NCI-H1092 (cell line): ENCODE data around the gene ACTN1.

Source experiments
- DNase-seq: peaks from one replicate; lab custom pipeline; 2025; lab: John Stamatoyannopoulos, UW

Gene ACTN1

GRCh38 chr14:68916358-68916941 lies 62.7 kb downstream of the ACTN1 start:
- no peak for DNase-seq

- no peak for DNase-seq
Observed at GRCh38 chr14:68913516-68913915, 65.6 kb downstream of the ACTN1 start.

- DNase-seq, result peak; percentile 77
Observed at GRCh38 chr14:68911594-68912227, 67.4 kb downstream of the ACTN1 start.

- DNase-seq, result no peak
Observed at GRCh38 chr14:68910540-68910939, 68.6 kb downstream of the ACTN1 start.

GRCh38 chr14:68908803-68909202 lies 70.3 kb downstream of the ACTN1 start:
- DNase-seq, result no peak

GRCh38 chr14:68908201-68908600 lies 70.9 kb downstream of the ACTN1 start:
- DNase-seq, result no peak

- no peak for DNase-seq
Observed at GRCh38 chr14:68906439-68906838, 72.7 kb downstream of the ACTN1 start.

GRCh38 chr14:68905107-68905895 lies 73.8 kb downstream of the ACTN1 start:
- no peak for DNase-seq

GRCh38 chr14:68902357-68902756 lies 76.7 kb downstream of the ACTN1 start:
- DNase-seq, result no peak

GRCh38 chr14:68899033-68899603 lies 80.0 kb downstream of the ACTN1 start:
- DNase-seq, result no peak

- DNase-seq, result no peak
Observed at GRCh38 chr14:68898248-68899032, 80.7 kb downstream of the ACTN1 start.

- no peak for DNase-seq
Observed at GRCh38 chr14:68897559-68898155, 81.4 kb downstream of the ACTN1 start.

- DNase-seq, result no peak
Observed at GRCh38 chr14:68896132-68896531, 83.0 kb downstream of the ACTN1 start.

GRCh38 chr14:68894802-68895703 lies 84.0 kb downstream of the ACTN1 start:
- DNase-seq, result no peak

- DNase-seq, result no peak
Observed at GRCh38 chr14:68894123-68894522, 85.0 kb downstream of the ACTN1 start.

GRCh38 chr14:68893566-68893965 lies 85.5 kb downstream of the ACTN1 start:
- DNase-seq, result no peak

GRCh38 chr14:68892961-68893360 lies 86.1 kb downstream of the ACTN1 start:
- DNase-seq, result no peak

GRCh38 chr14:68891851-68892660 lies 87.0 kb downstream of the ACTN1 start:
- DNase-seq, result no peak

GRCh38 chr14:68890173-68890931 lies 88.8 kb downstream of the ACTN1 start:
- no peak for DNase-seq
